ENCODE measurements around the gene NTM.

NTM gene

DNA sequence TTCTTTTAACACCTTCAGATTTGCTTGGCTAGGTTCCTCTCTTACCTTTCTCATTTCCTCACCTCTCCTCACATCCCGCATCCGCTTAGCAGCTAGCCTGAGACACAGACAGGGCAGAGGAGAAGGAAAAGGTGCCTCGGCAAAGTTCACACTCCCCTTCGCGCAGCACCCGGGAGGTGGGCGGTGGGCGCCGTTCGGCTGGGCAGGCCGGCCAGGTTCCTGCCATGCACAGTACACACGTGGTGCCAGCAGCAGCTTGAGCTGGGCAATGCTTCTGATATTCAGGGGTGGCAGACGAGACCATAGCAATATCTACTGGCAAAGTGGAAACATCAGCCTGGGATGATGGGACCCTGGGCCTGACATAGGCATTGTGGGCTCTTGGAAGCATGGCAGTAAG lies 3.3 kb downstream of the NTM start:
- no peak for DNase-seq

DNA sequence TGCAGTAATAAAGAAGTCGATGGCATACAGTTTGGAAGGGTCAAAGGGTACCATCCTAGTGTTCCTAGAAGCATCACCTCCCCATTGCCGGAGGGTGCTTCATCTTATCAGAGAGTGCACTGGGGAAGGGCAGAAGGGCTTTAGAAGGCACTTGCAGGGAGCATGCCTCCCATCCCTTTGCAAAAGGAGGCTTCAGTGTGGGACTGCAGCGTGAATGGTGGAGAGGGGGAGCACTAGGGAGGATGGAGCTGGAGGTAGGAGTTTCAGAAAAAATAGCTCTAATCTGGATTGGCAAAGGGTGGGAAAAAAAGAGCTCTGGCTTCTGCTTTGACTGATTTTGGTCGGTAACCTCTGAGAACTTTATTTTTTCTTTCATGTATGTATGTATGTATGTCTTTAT lies 5.0 kb downstream of the NTM start:
- no peak for DNase-seq

DNA sequence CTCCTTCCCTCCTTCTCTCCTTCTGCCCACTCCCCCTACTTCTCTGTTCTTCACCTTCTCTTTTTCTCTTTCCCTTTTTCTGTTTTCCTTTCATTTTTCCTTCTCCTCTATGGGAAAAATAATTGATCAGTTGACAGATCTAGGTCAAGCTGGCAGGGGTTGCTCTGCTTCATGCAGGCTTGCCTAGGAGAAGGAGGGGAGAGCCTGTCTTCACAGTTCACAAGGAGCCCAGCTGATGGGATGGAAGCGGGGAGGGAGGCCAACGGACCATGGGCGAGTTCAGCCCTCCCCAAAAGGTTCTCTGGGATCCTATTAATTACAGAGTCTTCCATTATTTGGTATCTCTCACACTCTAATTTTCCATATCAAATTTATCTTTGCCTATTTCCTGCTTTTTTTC lies 5.5 kb downstream of the NTM start:
- no peak for DNase-seq

DNA sequence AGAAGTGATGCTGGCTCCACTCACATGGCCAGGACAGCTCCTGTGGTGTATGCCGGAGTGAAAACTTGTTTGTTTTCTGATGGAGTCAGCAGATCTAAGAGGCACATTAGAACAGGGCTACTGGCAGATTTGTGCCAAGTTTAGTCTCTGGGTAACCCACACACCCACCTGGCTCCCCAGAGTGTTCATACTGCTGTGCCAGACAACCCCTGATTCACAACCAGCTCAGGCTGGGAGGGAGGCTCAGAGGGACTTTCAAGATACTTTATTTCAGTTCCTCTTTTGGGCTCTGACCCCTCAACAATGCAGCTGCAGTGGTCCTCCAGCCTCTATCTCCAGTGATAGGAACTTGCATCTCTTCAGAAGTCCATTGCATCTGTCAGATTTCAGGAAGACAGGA lies 8.5 kb downstream of the NTM start:
- no peak for DNase-seq

DNA sequence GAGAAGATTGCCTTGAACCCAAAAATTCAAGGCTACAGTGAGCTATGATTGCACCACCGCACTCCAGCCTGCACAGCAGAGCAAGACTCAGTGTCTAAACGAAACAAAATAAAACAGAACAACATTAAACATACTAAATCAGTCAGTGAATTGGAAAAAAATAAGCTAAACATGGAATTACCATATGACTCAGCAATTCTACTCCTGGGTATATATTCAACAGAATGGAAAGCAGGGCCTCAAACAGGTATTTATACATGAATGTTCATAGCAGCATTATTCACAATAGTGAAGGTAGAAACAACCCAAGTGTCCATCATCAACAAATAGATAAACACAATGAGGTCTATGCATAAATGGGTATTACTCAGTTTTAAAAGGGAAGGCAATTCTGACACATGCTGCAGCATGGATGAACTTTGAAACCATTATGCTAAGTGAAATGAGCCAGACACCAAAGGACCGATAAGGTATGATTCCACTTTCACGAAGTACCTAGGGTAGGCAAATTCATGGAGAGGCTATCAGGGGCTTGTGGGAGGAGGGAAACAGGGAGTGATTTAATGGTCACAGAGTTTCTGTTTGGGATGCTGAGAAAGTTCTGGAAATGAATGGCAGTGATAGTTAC lies 15.5 kb downstream of the NTM start:
- no peak for DNase-seq

DNA sequence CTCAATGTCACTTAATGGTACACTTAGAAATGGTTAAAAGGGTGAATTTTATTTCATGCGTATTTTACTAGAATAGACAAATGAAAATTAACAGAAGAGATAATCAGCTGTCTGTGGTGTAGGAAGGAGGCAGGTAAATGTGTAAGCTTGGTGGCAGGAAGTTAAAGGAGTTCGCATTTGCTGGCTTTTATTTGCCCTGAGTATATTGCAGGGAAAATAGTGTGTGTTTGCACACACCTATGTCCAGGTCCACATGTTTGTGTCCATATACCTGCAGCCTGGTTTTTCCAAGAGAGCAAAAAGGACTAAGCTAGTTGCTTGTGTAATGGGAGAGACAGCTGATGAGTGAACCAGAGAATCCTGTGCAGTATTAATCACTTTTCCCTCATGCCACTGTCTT lies 16.0 kb downstream of the NTM start:
- no peak for DNase-seq

DNA sequence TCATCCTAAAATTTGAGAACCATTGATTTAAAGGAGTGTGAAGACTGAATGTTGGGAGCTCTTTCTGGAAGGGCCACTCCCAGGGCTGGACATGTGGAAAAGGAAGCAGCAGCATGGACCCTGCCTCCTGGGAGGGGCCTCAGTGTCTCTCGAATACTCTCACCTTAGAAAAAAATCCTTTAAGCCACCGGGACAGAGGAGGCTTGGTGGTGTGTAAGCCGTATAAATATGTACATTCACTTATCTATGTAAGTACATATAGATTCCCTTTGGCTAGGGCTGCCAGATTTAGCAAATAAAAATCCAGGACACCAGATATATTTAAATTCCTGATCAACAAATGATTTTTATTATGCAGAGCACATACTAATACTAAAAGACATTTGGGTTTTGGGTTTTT lies 17.6 kb downstream of the NTM start:
- DNase-seq: no peak

DNA sequence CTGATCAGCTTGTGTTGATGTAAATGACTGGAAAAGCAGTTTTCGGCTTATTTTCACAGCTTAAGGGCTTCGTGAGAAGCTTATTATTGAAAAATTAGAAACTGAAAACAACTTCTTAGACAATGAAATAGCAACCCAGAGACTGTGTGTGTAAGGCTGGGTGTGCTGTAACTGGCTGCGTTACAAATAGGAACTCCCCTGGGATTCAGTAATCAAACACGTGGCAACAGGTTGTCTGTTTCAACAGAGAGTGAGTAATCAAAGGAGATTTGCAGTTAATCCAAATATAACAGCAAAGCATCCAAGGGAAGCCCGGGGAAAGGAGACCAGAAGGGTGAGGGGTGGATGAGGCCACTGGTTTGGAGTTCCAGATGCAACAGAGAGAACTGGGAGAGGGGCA lies 19.2 kb downstream of the NTM start:
- no peak for DNase-seq

DNA sequence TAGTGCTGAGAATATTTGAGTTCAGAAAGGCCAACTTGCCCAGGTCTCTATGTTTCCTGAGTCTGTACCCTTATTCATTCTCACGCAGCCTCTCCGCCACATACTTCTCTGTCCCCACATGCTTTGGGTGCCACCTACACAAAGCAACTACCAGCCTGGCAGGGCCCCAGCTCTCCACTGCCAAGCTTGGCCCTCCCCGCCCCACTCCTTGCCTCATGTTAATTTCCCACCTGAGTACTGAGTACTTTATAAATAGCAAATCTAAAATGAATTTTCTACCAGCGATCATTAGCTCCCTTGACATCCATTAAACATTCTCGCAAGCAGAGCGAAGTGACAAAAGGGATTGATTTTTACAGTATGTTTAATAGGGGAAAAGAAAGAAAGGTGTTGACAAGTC lies 20.8 kb downstream of the NTM start:
- no peak for DNase-seq

DNA sequence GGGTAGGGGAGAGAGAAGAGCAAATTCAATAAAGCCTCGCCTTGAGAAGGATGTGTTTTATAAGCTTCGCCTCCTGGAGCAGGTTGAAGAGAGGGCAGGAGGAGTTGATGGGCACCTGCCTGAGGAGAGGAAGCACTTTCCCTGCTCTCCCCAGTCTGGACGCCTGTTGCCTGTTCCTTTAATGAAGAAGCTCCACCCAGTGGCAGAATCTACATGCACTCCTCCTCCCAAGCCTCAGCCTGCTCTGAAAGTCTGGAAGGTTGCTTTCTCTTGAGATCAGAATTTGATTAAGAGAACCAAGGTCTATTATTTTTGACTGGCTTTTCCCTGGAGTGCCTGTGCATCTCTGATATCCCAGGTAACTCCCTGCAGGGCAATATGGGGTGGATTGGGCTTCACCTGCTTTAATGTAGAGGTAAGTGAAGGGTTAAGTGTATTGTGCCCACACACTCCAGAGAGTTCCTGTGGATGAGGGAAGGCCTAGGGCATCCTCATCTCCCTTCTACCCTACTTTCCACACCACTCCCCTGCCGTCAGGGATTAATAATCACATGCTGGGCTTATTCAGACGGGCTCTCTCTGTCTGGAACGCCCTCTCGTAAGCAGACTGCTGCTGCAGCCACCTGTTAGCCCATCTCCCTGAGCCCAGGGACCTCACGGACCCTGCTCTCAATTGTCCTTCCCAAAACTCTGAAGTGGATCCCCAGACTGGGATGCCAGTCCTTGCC lies 22.3 kb downstream of the NTM start:
- no peak for DNase-seq

DNA sequence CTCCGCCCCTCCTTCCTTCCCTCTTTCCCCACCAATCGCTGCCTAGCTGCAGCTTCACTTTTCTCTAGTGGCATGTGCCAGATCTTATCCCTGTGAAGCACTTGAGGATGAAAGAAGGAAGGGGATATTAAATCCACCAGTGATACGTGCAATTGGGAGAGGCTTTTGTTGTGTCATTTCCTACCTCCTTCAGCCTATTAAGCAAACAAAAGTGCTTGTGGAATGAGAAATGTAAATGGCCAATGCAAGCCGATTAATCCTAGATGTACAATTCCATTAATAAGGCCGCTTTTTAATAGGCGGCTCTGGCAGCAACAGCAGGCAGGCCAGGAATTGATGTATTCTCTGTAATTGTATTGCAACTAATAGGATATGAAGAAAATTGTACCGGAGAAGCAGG lies 23.3 kb downstream of the NTM start:
- DNase-seq: no peak

DNA sequence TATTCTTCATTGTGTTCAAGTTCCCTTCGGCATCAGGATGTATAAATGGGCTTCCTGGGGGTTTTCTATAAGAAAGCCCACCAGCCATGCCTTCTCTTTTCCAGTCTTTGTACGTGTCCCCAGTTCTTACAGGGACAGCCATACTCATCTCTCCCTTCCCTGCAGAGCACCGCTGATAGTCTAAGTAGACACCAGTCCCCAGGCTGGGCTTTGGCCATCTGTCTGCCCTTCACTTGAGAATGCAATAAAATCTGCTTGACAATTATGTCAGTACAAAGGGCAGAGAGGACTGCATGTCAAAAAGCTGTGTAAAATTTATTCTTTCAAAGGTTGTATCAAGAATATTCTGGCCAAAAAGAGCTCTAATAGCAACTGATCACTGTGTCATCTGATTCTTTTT lies 27.3 kb downstream of the NTM start:
- DNase-seq: no peak

DNA sequence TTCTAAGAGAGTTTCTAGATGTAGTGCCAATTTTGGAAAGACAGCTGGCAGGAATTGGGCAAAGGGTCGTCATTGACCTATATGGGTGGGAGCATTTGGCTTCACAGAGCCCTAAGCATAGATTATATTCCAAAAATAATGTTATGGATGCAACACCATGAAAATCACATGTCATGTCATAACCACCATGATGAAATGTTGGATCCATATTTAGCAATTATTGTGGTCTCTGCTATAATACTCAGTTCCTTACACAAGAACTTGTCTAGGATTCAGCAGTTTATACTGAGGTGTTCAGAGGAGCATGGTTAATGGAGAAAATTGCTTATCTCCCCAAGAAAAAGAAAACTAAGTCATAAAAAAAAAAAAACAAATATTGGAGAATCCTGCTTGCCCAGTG lies 31.6 kb downstream of the NTM start:
- no peak for DNase-seq

DNA sequence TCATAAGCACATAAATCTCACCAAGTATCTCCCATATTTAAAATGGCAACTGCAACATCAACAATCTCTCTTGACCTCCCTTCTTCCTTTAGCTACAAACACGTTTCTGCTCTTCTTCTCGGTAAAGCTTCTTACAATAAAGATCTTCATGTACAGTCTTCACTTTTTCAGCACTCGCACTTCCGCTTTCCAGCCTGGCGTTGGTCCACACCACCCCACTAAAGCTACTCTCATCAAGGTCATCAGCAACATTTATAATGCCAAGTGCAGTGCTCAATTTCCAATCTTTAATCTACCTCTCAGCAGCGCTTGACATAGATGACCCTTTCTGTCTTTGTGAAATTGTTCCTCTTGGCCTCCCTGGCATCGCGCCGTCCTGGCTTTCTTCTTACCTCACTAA lies 33.6 kb downstream of the NTM start:
- no peak for DNase-seq

DNA sequence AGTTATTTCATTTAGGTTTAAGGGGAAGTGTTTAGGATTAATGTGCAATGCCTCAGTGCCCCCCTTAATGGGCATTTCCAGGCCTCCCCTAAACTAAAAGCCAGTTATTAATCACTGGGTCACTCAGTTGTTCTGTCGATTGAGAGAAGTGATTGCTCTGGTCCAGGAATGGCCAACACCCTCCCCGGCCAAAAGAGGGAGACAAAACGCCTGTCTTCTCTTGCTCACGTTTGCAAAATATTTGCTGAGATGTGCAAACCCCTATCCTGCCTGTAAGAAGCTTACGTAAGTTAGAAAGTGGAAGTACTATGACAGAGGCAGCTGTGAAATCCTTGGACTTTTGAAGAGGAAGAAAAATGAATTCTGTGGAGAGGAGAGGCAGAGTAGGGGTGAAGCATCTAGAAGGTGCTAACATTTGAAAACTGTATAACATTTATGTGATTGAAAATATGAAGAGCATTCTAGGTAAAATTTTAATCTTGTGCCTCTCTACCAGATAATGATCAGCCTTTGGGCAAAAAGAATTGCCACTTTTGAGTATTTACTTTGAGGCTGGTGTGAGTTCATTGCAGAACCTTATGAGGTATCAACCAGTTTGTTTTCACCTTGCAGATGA lies 37.7 kb downstream of the NTM start:
- DNase-seq: no peak

DNA sequence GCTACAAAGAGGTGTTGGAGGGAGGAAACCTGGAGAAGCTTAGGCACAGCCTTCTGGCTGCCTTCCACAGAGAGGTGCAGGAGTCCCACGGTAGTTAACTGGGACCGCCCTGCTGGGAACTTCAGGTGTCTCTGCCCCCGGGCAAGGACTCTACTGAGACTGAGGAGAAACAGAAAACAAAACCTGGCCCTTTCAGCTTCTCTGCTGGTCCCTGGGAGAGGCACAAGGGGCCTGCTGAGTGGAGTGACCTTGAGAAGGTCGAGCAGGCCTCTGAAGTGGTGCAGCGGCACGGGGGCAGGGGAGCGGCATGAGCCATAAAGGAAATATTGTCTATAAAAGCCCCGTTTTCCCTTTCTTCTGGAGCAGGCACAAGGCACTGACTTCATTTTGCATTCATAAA lies 38.9 kb downstream of the NTM start:
- no peak for DNase-seq

DNA sequence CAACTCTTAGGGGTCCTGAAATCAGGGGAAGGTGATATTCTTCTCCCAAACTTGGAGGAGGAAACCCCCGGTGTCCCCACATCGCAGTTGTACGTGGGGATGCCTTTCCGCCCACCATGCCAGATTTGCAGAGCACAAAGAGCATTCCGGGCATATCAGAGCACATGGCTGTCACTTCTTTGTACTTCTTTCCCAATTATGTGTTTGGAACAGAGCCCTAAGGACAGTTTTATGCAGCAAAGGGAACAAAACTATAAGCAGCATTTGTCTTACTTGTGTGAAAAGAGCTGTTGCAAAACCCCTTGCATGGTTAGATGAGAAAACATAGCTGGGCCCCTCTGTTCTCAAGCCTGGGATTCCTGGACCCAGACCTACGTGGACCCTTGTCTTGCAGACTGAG lies 41.2 kb downstream of the NTM start:
- DNase-seq: no peak

DNA sequence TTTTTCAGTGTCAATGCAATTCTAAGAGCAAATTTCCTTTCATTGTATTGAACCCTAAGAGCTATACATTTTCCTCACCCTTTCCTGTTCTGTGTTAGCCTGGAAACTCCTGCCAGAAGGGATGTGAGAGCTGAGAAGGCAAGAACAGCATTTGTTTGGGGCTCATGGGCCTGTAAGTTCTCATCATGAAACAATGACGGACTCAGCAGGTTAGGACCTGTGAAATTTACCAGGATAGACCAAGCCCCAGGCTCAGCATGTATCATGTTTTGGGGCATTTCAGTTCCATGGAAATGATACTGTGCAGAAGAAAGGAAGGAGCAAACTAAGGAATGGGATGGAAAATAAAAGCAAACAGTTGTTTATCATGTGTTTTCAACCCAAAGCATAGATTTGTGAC lies 41.6 kb downstream of the NTM start:
- no peak for DNase-seq

DNA sequence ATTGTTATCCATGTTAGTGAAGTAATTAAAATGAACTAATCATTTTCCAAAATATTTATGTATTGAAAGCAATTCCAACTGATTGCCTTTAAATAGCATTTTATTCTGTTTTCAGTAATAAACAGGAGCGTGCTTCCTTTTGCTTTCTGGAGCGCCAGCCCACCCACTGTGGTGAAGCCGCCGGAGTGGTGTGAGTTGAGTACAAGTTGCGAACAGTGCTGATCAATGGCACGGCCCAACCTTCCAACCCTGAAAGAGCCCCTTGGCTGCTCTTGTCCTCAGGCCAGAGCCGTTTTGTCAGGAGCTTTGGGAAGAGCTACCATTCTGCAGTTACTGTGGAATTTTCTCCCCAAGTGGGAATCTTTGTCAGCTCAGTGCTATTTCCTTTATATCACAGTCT lies 42.8 kb downstream of the NTM start:
- DNase-seq: no peak

DNA sequence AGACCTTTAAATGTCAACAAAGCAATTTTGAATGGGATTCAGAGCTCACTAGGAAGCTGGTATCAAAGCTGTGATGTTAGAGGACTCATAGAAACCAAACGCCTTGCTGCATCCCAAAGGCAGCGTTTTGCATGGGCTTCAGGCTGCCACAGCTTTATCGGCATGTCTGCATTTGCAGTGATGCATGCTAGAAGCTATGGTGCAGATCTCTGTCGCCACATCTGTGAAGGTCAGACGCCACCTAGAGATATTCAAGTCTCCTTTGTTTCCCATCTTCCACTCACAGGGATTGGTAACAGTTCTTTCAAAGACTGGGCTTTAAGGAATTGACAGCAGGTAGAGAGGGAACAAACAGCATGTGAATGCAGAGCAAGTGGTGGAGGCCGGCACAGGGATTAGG lies 47.8 kb downstream of the NTM start:
- DNase-seq: no peak

DNA sequence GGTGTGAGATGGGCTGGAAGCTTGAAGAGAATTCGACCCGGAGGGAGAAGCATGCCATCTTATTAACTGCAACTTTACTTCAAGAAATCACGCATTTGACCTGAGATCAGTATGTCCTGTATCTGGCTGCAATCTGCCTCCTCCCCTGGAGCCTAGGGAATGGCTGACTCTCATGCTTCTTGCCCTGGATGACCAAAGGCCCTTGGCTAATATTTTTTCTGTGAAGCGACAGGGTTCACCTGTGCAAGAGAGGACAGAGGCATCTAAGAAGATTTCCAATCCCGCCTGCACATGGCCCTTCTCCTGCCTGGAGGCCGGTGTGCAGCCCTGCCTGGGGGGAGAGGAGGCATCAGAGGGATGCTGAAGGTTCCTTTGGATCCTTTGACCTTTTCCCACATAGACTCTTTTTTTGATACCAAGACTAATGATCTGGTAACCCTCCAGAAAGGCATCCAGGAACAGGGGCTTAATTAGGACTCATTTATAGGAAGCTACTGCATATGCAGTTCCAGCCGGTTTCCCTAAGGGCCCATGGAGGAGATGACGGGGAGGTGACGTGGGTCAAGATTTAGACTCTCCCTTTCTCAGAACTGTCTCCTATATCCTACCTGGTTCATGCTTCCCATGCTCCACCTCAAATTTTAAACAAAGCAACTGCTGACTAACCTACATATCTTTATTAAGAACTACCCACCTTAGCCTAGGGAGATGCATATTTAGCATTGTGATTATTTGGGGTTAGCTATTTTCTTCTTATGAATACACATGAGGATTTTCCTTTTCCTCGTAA lies 50.8 kb downstream of the NTM start:
- DNase-seq: no peak

DNA sequence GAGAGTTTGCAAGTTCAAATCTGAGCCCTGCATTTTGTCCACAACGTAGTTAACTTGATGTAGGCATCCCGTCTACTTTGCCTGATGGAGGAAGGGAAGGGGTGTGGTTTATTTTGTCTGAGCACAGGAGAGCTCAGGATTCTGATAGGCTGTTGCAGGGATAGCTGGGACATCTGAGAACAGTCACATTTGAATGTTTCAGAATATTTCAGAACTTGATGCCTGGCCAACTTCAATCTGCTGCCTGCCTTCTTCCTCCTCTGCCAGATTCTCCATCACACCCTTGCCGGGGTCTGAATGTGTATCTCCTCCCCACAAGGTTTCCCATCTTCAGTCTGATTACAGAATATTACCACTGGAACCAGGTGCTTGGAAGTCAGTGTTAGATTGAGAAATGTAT lies 51.6 kb downstream of the NTM start:
- no peak for DNase-seq

DNA sequence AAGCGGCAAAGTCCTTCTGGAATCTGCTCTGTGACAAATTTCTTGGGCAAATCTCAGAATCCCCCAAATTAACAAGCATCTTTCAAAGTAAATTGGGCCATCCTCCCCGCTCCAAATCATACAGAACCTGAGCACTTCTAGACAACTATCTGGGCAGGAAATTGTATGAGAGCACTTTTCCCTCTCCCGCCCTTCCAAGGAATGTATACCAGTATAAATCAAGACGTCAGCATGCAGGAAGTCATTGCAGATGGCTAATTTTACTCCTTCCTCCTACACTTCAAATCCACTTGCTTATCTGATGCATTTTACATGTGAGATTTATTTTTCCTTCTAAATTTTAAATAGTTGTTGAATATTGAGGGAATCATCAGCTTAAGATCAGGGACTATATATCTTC lies 52.1 kb downstream of the NTM start:
- no peak for DNase-seq

DNA sequence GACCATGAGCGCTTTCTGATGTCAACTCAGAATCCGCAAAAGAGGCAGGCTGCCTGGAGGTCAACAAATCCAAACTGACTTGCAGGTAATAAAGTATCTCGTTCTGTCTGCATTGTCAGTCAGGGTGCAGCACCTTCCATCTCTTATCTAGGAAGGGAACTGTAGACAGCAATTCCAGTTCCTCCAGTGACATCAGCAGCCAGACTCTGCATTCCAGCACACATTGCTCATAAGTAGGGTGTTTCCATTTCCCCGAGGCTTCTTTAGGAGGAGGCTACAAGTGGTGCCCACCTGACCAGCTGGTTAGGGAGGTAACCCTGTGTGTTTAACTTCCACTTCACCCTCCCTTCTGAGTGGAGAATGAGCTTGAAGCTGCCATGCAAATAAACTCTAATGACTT lies 53.3 kb downstream of the NTM start:
- no peak for DNase-seq
